Right lobe of liver (tissue), 4 donors: ENCODE results near the gene SART3.

ENCODE experiments used
- CTCF ChIP-seq, 4 donors: fragments of 200-600 bp in 3 of 4; fragments of 450-650 bp in 1 of 4; IDR thresholded peaks; one replicate each; pipeline versions ENCODE4 v1.5.1 to v1.8.0; 2016 to 2022; ENCODE audit warnings: antibody characterized with exemption in 4 of 4, mild to moderate bottlenecking in 2 of 4
- POLR2A ChIP-seq: fragments of 450-650 bp; IDR thresholded peaks from one replicate; pipeline ENCODE4 v1.6.1; 2017; ENCODE audit warnings: antibody characterized with exemption, mild to moderate bottlenecking
- donor health status: DM: no; HTN: no; CAD: no.
- donor health status: DM: no; HTN: no; CAD: no.
- donor health status: DM: no; HTN: yes; CAD: no.

- no peak for TF ChIP-seq CTCF (IDR thresholded peaks at IDR 0.05)
- no peak for TF ChIP-seq POLR2A
These were observed 33.4 kb upstream of the SART3 start for GRCh38 chr12:108594323-108594903.
